ENCODE measurements around the gene GPR39. TPM values are rescaled to one million over a fixed set of nuclear protein-coding genes. Genes with fewer than 3 reads are reported as not detected.

Gene GPR39
- total RNA-seq, 3 donors from 2014 or later (not counting 1 experiment from before 2014, with no cell fraction given), result not detected

GRCh38 chr2:132549935-132550670, 133.5 kb downstream of the GPR39 start:
- 87% methylated on average over 10 of the region's 11 CpGs for WGBS (ENCODE audit: insufficient coverage)
- H3K4me3 ChIP-seq (ENCODE audit: low read length), result no peak overlapping the region
- H3K36me3 Mint-ChIP-seq, result no peaks in the 10 kb centered on the region
- H3K36me3 ChIP-seq (ENCODE audit: control insufficient read depth, insufficient read depth, low read length), result no peaks in the 10 kb centered on the region
- H3K4me3 Mint-ChIP-seq, result no peak overlapping the region
- H3K27ac ChIP-seq (ENCODE audit: low read length), result no peak overlapping the region
- H3K4me1 ChIP-seq (ENCODE audit: control insufficient read depth, insufficient read depth, low read length), result no peaks in the 10 kb centered on the region
- H3K27me3 Mint-ChIP-seq (ENCODE audit: low read depth in 2 of 2), result no peaks in the 10 kb centered on the region
- H3K27ac Mint-ChIP-seq, result no peak overlapping the region
- intact Hi-C loops (cut with micrococcal nuclease), result no loop called here
- no peak for ATAC-seq
- no peaks in the 10 kb centered on the region for H3K9me3 ChIP-seq (ENCODE audit: control insufficient read depth, insufficient read depth, low read length)
- H3K27me3 ChIP-seq (ENCODE audit: control insufficient read depth, insufficient read depth, low read length), result no peaks in the 10 kb centered on the region
- no peaks in the 10 kb centered on the region for H3K4me1 Mint-ChIP-seq
- no peak for TF ChIP-seq CTCF (IDR thresholded peaks at IDR 0.05)
- H3K9me3 Mint-ChIP-seq, result peaks cover 0 to 3% of the 10 kb centered on the region in 2 donors
- DNase-seq, result no peak

GRCh38 chr2:132550946-132551345, 134.3 kb downstream of the GPR39 start:
- H3K27ac ChIP-seq (ENCODE audit: low read length), result no peak overlapping the region
- no peak for TF ChIP-seq CTCF (IDR thresholded peaks at IDR 0.05)
- no peaks in the 10 kb centered on the region for H3K27me3 ChIP-seq (ENCODE audit: control insufficient read depth, insufficient read depth, low read length)
- Mint-ChIP-seq H3K36me3 (no peaks in the 10 kb centered on the region), H3K9me3 (peaks cover 0 to 3% of the 10 kb centered on the region in 2 donors), H3K4me3 (no peak overlapping the region), H3K4me1 (no peaks in the 10 kb centered on the region), H3K27ac (no peak overlapping the region), H3K27me3 (ENCODE audit: low read depth in 2 of 2) (no peaks in the 10 kb centered on the region)
- intact Hi-C loops (cut with micrococcal nuclease), result no loop called here
- H3K4me3 ChIP-seq (ENCODE audit: low read length), result no peak overlapping the region
- no peaks in the 10 kb centered on the region for H3K9me3 ChIP-seq (ENCODE audit: control insufficient read depth, insufficient read depth, low read length)
- no peaks in the 10 kb centered on the region for H3K4me1 ChIP-seq (ENCODE audit: control insufficient read depth, insufficient read depth, low read length)
- 57% methylated on average over 2 of the region's 2 CpGs for WGBS (ENCODE audit: insufficient coverage)
- ATAC-seq (no peak), DNase-seq (no peak)
- no peaks in the 10 kb centered on the region for H3K36me3 ChIP-seq (ENCODE audit: control insufficient read depth, insufficient read depth, low read length)

GRCh38 chr2:132557694-132558093, 141.1 kb downstream of the GPR39 start:
- H3K27me3 Mint-ChIP-seq (ENCODE audit: low read depth in 2 of 2), result no peaks in the 10 kb centered on the region
- H3K9me3 Mint-ChIP-seq, result peaks cover 6 to 9% of the 10 kb centered on the region in 2 donors

More at GRCh38 chr2:132557694-132558093, 141.1 kb downstream of the GPR39 start:
- Mint-ChIP-seq H3K27ac (no peak overlapping the region), H3K36me3 (no peaks in the 10 kb centered on the region), H3K4me3 (no peak overlapping the region), H3K4me1 (no peaks in the 10 kb centered on the region)
- Histone ChIP-seq H3K9me3 (ENCODE audit: control insufficient read depth, insufficient read depth, low read length) (no peaks in the 10 kb centered on the region), H3K4me3 (ENCODE audit: low read length) (no peak overlapping the region), H3K36me3 (ENCODE audit: control insufficient read depth, insufficient read depth, low read length) (no peaks in the 10 kb centered on the region), H3K4me1 (ENCODE audit: control insufficient read depth, insufficient read depth, low read length) (no peaks in the 10 kb centered on the region), H3K27me3 (ENCODE audit: control insufficient read depth, insufficient read depth, low read length) (no peaks in the 10 kb centered on the region), H3K27ac (ENCODE audit: low read length) (no peak overlapping the region)
- ATAC-seq (no peak), DNase-seq (no peak)
- intact Hi-C loops (cut with micrococcal nuclease), result no loop called here
- 90% methylated on average over 7 of the region's 9 CpGs for WGBS (ENCODE audit: insufficient coverage)
- no peak for TF ChIP-seq CTCF (IDR thresholded peaks at IDR 0.05)

Measured in natural killer cell (primary cell).